Measurements from ENCODE around the gene KRTAP6-3. TPM values are rescaled to one million over a fixed set of nuclear protein-coding genes. Genes with fewer than 3 reads are reported as not detected.

Gene KRTAP6-3
- total and polyA plus RNA-seq, 2 experiments from 2014 or later = not detected

DNA sequence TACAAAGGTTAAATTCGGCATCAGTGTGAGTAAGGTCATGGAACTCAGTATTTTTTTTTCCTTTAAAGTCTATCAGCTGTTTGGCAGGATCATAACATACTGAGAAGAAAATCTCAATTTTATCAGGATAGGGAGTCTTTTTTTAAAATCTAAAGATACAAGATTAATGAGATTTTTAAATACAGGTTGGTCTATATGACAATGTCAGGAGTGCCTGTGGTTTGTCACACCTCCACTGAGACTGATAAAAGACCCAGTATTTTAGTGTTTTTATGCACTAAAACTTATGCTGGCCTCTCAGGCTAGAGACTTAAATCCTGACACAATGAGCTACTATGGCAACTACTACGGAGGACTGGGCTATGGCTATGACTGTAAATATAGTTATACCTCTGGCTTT, 50.3 kb downstream of the KRTAP6-3 start, which contains the start of gene KRTAP20-3:
Gene KRTAP20-3 (plus strand): TSS at position 301 of the 400 bp plus-strand sequence.
- H3F3A ChIP-seq (replicated peaks; ENCODE audit: low read depth) = no peaks in the 10 kb centered on the region
- H3K27ac Mint-ChIP-seq = no peak within 1 kb of the TSS
- ATAC-seq (no peak), DNase-seq (ENCODE audit: low spot score) (no peak)
- no peaks in the 10 kb centered on the region for H3K27me3 ChIP-seq (ENCODE audit: insufficient read depth)
- no peaks in the 10 kb centered on the region for H3K36me3 Mint-ChIP-seq (ENCODE audit: low read depth)
- no peak within 1 kb of the TSS for H3K4me3 ChIP-seq
- no peaks in the 10 kb centered on the region for H3K27me3 Mint-ChIP-seq (ENCODE audit: insufficient read depth, low read depth, poor library complexity)
- no peak within 1 kb of the TSS for H3K4me3 Mint-ChIP-seq
- no peak within 1 kb of the TSS for H2AFZ ChIP-seq
- no peak within 1 kb of the TSS for H3K27ac ChIP-seq (ENCODE audit: low read depth)
- peaks cover 3% of the 10 kb centered on the region; the same call in 2 of the 3 replicates for H3K9me3 Mint-ChIP-seq
- no peaks in the 10 kb centered on the region for H3K36me3 ChIP-seq (ENCODE audit: insufficient read depth)
- TF ChIP-seq NANOG (IDR thresholded peaks at IDR 0.05; ENCODE audit: borderline replicate concordance) = no peak
- TF ChIP-seq, protein P1, sequence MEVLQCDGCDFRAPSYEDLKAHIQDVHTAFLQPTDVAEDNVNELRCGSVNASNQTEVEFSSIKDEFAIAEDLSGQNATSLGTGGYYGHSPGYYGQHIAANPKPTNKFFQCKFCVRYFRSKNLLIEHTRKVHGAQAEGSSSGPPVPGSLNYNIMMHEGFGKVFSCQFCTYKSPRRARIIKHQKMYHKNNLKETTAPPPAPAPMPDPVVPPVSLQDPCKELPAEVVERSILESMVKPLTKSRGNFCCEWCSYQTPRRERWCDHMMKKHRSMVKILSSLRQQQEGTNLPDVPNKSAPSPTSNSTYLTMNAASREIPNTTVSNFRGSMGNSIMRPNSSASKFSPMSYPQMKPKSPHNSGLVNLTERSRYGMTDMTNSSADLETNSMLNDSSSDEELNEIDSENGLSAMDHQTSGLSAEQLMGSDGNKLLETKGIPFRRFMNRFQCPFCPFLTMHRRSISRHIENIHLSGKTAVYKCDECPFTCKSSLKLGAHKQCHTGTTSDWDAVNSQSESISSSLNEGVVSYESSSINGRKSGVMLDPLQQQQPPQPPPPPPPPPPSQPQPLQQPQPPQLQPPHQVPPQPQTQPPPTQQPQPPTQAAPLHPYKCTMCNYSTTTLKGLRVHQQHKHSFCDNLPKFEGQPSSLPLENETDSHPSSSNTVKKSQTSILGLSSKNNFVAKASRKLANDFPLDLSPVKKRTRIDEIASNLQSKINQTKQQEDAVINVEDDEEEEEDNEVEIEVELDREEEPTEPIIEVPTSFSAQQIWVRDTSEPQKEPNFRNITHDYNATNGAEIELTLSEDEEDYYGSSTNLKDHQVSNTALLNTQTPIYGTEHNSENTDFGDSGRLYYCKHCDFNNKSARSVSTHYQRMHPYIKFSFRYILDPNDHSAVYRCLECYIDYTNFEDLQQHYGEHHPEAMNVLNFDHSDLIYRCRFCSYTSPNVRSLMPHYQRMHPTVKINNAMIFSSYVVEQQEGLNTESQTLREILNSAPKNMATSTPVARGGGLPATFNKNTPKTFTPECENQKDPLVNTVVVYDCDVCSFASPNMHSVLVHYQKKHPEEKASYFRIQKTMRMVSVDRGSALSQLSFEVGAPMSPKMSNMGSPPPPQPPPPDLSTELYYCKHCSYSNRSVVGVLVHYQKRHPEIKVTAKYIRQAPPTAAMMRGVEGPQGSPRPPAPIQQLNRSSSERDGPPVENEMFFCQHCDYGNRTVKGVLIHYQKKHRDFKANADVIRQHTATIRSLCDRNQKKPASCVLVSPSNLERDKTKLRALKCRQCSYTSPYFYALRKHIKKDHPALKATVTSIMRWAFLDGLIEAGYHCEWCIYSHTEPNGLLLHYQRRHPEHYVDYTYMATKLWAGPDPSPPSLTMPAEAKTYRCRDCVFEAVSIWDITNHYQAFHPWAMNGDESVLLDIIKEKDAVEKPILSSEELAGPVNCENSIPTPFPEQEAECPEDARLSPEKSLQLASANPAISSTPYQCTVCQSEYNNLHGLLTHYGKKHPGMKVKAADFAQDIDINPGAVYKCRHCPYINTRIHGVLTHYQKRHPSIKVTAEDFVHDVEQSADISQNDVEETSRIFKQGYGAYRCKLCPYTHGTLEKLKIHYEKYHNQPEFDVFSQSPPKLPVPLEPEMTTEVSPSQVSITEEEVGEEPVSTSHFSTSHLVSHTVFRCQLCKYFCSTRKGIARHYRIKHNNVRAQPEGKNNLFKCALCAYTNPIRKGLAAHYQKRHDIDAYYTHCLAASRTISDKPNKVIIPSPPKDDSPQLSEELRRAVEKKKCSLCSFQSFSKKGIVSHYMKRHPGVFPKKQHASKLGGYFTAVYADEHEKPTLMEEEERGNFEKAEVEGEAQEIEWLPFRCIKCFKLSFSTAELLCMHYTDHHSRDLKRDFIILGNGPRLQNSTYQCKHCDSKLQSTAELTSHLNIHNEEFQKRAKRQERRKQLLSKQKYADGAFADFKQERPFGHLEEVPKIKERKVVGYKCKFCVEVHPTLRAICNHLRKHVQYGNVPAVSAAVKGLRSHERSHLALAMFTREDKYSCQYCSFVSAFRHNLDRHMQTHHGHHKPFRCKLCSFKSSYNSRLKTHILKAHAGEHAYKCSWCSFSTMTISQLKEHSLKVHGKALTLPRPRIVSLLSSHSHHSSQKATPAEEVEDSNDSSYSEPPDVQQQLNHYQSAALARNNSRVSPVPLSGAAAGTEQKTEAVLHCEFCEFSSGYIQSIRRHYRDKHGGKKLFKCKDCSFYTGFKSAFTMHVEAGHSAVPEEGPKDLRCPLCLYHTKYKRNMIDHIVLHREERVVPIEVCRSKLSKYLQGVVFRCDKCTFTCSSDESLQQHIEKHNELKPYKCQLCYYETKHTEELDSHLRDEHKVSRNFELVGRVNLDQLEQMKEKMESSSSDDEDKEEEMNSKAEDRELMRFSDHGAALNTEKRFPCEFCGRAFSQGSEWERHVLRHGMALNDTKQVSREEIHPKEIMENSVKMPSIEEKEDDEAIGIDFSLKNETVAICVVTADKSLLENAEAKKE (CRISPR knock-in tag; IDR thresholded peaks at IDR 0.05) = no peak
- no peak for TF ChIP-seq POLR2AphosphoS5 (IDR thresholded peaks at IDR 0.05; ENCODE audit: low read depth)
- no peak for TF ChIP-seq EZH2 (IDR thresholded peaks at IDR 0.05; ENCODE audit: low read depth, unreplicated experiment)
- no peak for TF ChIP-seq STAT1 (IDR thresholded peaks at IDR 0.05; ENCODE audit: unreplicated experiment)
- no peak for TF ChIP-seq EZH2phosphoT487 (IDR thresholded peaks at IDR 0.05; ENCODE audit: unreplicated experiment)
- TF ChIP-seq, protein P2, sequence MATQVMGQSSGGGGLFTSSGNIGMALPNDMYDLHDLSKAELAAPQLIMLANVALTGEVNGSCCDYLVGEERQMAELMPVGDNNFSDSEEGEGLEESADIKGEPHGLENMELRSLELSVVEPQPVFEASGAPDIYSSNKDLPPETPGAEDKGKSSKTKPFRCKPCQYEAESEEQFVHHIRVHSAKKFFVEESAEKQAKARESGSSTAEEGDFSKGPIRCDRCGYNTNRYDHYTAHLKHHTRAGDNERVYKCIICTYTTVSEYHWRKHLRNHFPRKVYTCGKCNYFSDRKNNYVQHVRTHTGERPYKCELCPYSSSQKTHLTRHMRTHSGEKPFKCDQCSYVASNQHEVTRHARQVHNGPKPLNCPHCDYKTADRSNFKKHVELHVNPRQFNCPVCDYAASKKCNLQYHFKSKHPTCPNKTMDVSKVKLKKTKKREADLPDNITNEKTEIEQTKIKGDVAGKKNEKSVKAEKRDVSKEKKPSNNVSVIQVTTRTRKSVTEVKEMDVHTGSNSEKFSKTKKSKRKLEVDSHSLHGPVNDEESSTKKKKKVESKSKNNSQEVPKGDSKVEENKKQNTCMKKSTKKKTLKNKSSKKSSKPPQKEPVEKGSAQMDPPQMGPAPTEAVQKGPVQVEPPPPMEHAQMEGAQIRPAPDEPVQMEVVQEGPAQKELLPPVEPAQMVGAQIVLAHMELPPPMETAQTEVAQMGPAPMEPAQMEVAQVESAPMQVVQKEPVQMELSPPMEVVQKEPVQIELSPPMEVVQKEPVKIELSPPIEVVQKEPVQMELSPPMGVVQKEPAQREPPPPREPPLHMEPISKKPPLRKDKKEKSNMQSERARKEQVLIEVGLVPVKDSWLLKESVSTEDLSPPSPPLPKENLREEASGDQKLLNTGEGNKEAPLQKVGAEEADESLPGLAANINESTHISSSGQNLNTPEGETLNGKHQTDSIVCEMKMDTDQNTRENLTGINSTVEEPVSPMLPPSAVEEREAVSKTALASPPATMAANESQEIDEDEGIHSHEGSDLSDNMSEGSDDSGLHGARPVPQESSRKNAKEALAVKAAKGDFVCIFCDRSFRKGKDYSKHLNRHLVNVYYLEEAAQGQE (IDR thresholded peaks at IDR 0.05; ENCODE audit: unreplicated experiment) = no peak
- TF ChIP-seq ZNF331 (CRISPR knock-in tag; IDR thresholded peaks at IDR 0.05; ENCODE audit: low read depth) = no peak
- TF ChIP-seq, protein P3, sequence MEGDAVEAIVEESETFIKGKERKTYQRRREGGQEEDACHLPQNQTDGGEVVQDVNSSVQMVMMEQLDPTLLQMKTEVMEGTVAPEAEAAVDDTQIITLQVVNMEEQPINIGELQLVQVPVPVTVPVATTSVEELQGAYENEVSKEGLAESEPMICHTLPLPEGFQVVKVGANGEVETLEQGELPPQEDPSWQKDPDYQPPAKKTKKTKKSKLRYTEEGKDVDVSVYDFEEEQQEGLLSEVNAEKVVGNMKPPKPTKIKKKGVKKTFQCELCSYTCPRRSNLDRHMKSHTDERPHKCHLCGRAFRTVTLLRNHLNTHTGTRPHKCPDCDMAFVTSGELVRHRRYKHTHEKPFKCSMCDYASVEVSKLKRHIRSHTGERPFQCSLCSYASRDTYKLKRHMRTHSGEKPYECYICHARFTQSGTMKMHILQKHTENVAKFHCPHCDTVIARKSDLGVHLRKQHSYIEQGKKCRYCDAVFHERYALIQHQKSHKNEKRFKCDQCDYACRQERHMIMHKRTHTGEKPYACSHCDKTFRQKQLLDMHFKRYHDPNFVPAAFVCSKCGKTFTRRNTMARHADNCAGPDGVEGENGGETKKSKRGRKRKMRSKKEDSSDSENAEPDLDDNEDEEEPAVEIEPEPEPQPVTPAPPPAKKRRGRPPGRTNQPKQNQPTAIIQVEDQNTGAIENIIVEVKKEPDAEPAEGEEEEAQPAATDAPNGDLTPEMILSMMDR (conservative IDR thresholded peaks at IDR 0.05; ENCODE audit: low read depth in 2 of 2) = no peak
- TF ChIP-seq, protein P4, sequence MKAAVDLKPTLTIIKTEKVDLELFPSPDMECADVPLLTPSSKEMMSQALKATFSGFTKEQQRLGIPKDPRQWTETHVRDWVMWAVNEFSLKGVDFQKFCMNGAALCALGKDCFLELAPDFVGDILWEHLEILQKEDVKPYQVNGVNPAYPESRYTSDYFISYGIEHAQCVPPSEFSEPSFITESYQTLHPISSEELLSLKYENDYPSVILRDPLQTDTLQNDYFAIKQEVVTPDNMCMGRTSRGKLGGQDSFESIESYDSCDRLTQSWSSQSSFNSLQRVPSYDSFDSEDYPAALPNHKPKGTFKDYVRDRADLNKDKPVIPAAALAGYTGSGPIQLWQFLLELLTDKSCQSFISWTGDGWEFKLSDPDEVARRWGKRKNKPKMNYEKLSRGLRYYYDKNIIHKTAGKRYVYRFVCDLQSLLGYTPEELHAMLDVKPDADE (IDR thresholded peaks at IDR 0.05) = no peak
- no peak for TF ChIP-seq JUNB (IDR thresholded peaks at IDR 0.05; ENCODE audit: unreplicated experiment)
- no peak for TF ChIP-seq ZNF114 (CRISPR knock-in tag; IDR thresholded peaks at IDR 0.05)
- TF ChIP-seq CREB1 (CRISPR knock-in tag; IDR thresholded peaks at IDR 0.05; ENCODE audit: low read depth) = no peak
- no peaks in the 10 kb centered on the region for H3K4me1 Mint-ChIP-seq
- no peak within 1 kb of the TSS for H3K4me2 ChIP-seq
- no peaks in the 10 kb centered on the region for H4K20me1 ChIP-seq (replicated peaks; ENCODE audit: insufficient read depth)
- 0 out of 2 replicates have a peak, but pooled peaks cover 8% of the 10 kb centered on the region for H3K9me2 ChIP-seq (ENCODE audit: insufficient read depth)
- no peaks in the 10 kb centered on the region for H3K4me1 ChIP-seq (ENCODE audit: insufficient read depth)
- H3K79me2 ChIP-seq (replicated peaks; ENCODE audit: insufficient read depth) = no peaks in the 10 kb centered on the region

All from GM23338 (cell line).